ENCODE data around the gene FBRSL1.

The FBRSL1 gene

DNA sequence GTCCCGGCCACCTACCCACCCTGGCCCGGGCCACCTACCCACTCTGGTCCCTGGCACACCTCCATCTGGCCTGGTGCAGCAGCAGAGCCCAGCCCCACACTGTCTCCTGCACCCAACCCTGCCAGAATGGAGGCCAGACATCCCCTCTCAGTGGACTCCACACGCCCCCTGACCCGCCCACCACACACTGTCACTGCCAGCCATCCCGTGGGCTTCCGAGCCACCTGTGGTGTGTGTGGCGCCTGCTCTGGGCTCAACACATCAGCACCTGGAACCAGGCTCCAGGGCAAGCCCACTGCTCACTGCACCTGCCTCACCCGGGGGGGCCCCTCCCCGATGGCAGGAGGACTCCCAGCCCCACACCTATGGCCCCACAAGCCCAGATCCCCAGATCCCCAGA is 50.5 kb downstream of the FBRSL1 start:
- no peaks in the 10 kb centered on the region for H3K79me2 ChIP-seq (ENCODE audit: control insufficient read depth, insufficient read depth, low read length, unreplicated experiment)
- no peaks in the 10 kb centered on the region for H3K36me3 ChIP-seq (ENCODE audit: insufficient read depth, low read length)
- H3K27me3 ChIP-seq (ENCODE audit: insufficient read depth, low read length), result no peaks in the 10 kb centered on the region
- no peak overlapping the region for H3K27ac ChIP-seq (ENCODE audit: low read depth, low read length)
- no peaks in the 10 kb centered on the region for H3K4me1 ChIP-seq (ENCODE audit: control insufficient read depth, insufficient read depth, low read length, unreplicated experiment)
- no peak overlapping the region for H2AFZ ChIP-seq (ENCODE audit: low read length, unreplicated experiment)
- H3K4me3 ChIP-seq (ENCODE audit: low read depth, low read length), result no peak overlapping the region

DNA sequence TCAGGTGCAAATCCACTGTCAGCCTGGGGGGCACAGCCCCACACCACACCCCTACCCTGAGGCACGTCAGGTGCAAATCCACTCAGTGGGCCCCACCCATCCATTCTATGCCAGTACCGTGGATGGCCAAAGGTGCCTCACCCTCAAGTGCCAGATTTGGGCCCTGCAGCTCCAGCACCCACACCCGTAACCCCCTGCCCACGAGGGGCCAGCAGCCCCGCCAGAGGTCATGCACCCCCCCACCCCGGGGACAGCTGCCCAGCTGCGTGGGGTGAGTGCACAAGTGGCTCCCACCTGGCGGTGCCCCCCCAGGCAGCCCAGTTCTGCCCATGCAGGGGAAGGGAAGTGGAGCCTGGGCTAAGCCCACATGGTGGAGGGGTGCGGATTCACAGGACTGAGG is 51.2 kb downstream of the FBRSL1 start:
- H3K36me3 ChIP-seq (ENCODE audit: insufficient read depth, low read length), result no peaks in the 10 kb centered on the region
- H3K4me3 ChIP-seq (ENCODE audit: low read depth, low read length), result no peak overlapping the region
- H3K27me3 ChIP-seq (ENCODE audit: insufficient read depth, low read length), result no peaks in the 10 kb centered on the region
- H3K27ac ChIP-seq (ENCODE audit: low read depth, low read length), result no peak overlapping the region
- H3K4me1 ChIP-seq (ENCODE audit: control insufficient read depth, insufficient read depth, low read length, unreplicated experiment), result no peaks in the 10 kb centered on the region
- H2AFZ ChIP-seq (ENCODE audit: low read length, unreplicated experiment), result no peak overlapping the region
- no peaks in the 10 kb centered on the region for H3K79me2 ChIP-seq (ENCODE audit: control insufficient read depth, insufficient read depth, low read length, unreplicated experiment)

GRCh38 chr12:132541996-132542395 is 52.0 kb downstream of the FBRSL1 start:
- H3K4me3 ChIP-seq (ENCODE audit: low read depth, low read length), result no peak overlapping the region
- H3K79me2 ChIP-seq (ENCODE audit: control insufficient read depth, insufficient read depth, low read length, unreplicated experiment), result no peaks in the 10 kb centered on the region
- no peaks in the 10 kb centered on the region for H3K4me1 ChIP-seq (ENCODE audit: control insufficient read depth, insufficient read depth, low read length, unreplicated experiment)
- no peak overlapping the region for H3K27ac ChIP-seq (ENCODE audit: low read depth, low read length)
- no peak overlapping the region for H2AFZ ChIP-seq (ENCODE audit: low read length, unreplicated experiment)
- H3K27me3 ChIP-seq (ENCODE audit: insufficient read depth, low read length), result no peaks in the 10 kb centered on the region
- no peaks in the 10 kb centered on the region for H3K36me3 ChIP-seq (ENCODE audit: insufficient read depth, low read length)

GRCh38 chr12:132542661-132543060 is 52.7 kb downstream of the FBRSL1 start:
- Histone ChIP-seq H3K27me3 (ENCODE audit: insufficient read depth, low read length) (no peaks in the 10 kb centered on the region), H2AFZ (ENCODE audit: low read length, unreplicated experiment) (no peak overlapping the region), H3K36me3 (ENCODE audit: insufficient read depth, low read length) (no peaks in the 10 kb centered on the region), H3K4me3 (ENCODE audit: low read depth, low read length) (no peak overlapping the region), H3K4me1 (ENCODE audit: control insufficient read depth, insufficient read depth, low read length, unreplicated experiment) (no peaks in the 10 kb centered on the region), H3K27ac (ENCODE audit: low read depth, low read length) (no peak overlapping the region), H3K79me2 (ENCODE audit: control insufficient read depth, insufficient read depth, low read length, unreplicated experiment) (no peaks in the 10 kb centered on the region)

GRCh38 chr12:132543298-132544079 is 53.5 kb downstream of the FBRSL1 start:
- H3K4me1 ChIP-seq (ENCODE audit: control insufficient read depth, insufficient read depth, low read length, unreplicated experiment), result no peaks in the 10 kb centered on the region
- H3K27ac ChIP-seq (ENCODE audit: low read depth, low read length), result no peak overlapping the region
- no peak overlapping the region for H2AFZ ChIP-seq (ENCODE audit: low read length, unreplicated experiment)
- no peaks in the 10 kb centered on the region for H3K27me3 ChIP-seq (ENCODE audit: insufficient read depth, low read length)
- no peak overlapping the region for H3K4me3 ChIP-seq (ENCODE audit: low read depth, low read length)
- no peaks in the 10 kb centered on the region for H3K36me3 ChIP-seq (ENCODE audit: insufficient read depth, low read length)
- no peaks in the 10 kb centered on the region for H3K79me2 ChIP-seq (ENCODE audit: control insufficient read depth, insufficient read depth, low read length, unreplicated experiment)

DNA sequence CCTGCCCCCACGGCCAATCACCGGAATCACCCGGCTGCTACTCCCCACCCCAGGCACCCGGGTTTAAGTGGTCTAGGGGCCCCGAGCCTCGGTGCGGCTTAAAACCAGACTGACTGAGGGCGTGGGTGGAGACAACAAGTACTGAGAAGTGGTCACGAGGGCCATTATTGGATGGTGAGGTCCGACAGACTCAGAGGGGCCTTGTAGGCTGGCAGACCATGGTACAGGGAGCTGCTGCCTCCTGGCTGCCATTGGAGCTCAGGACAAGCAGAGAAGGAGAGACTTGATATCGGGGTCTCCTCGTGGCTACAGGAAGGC is 54.1 kb downstream of the FBRSL1 start:
- no peak overlapping the region for H3K27ac ChIP-seq (ENCODE audit: low read depth, low read length)
- H3K36me3 ChIP-seq (ENCODE audit: insufficient read depth, low read length), result no peaks in the 10 kb centered on the region
- no peak overlapping the region for H2AFZ ChIP-seq (ENCODE audit: low read length, unreplicated experiment)
- H3K4me1 ChIP-seq (ENCODE audit: control insufficient read depth, insufficient read depth, low read length, unreplicated experiment), result no peaks in the 10 kb centered on the region
- H3K27me3 ChIP-seq (ENCODE audit: insufficient read depth, low read length), result no peaks in the 10 kb centered on the region
- H3K79me2 ChIP-seq (ENCODE audit: control insufficient read depth, insufficient read depth, low read length, unreplicated experiment), result no peaks in the 10 kb centered on the region
- no peak overlapping the region for H3K4me3 ChIP-seq (ENCODE audit: low read depth, low read length)

DNA sequence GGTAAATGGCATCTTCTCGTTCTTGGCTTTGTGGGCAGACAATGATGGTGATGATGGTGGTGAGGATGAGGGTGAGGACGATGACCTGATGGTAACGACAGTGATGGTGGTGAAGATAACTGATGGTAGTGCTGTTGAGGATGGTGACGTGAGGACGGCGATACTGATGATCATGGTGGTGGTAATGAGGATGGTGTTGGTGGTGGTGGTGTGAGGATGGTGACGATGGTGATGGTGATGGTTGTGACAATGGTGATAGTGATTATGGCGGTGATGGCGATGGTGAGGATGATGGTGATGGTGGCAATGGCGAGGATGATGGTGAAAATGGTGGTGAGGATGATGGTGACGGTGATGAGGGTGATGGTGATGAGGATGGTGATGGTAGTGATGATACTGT is 54.5 kb downstream of the FBRSL1 start:
- Histone ChIP-seq H3K27me3 (ENCODE audit: insufficient read depth, low read length) (no peaks in the 10 kb centered on the region), H2AFZ (ENCODE audit: low read length, unreplicated experiment) (no peak overlapping the region), H3K4me3 (ENCODE audit: low read depth, low read length) (no peak overlapping the region), H3K79me2 (ENCODE audit: control insufficient read depth, insufficient read depth, low read length, unreplicated experiment) (no peaks in the 10 kb centered on the region), H3K27ac (ENCODE audit: low read depth, low read length) (no peak overlapping the region), H3K36me3 (ENCODE audit: insufficient read depth, low read length) (no peaks in the 10 kb centered on the region), H3K4me1 (ENCODE audit: control insufficient read depth, insufficient read depth, low read length, unreplicated experiment) (no peaks in the 10 kb centered on the region)

GRCh38 chr12:132545164-132545953 is 55.4 kb downstream of the FBRSL1 start:
- H3K79me2 ChIP-seq (ENCODE audit: control insufficient read depth, insufficient read depth, low read length, unreplicated experiment), result no peaks in the 10 kb centered on the region
- H2AFZ ChIP-seq (ENCODE audit: low read length, unreplicated experiment), result no peak overlapping the region
- no peak overlapping the region for H3K4me3 ChIP-seq (ENCODE audit: low read depth, low read length)
- H3K4me1 ChIP-seq (ENCODE audit: control insufficient read depth, insufficient read depth, low read length, unreplicated experiment), result no peaks in the 10 kb centered on the region
- no peaks in the 10 kb centered on the region for H3K27me3 ChIP-seq (ENCODE audit: insufficient read depth, low read length)
- no peaks in the 10 kb centered on the region for H3K36me3 ChIP-seq (ENCODE audit: insufficient read depth, low read length)
- H3K27ac ChIP-seq (ENCODE audit: low read depth, low read length), result no peak overlapping the region

DNA sequence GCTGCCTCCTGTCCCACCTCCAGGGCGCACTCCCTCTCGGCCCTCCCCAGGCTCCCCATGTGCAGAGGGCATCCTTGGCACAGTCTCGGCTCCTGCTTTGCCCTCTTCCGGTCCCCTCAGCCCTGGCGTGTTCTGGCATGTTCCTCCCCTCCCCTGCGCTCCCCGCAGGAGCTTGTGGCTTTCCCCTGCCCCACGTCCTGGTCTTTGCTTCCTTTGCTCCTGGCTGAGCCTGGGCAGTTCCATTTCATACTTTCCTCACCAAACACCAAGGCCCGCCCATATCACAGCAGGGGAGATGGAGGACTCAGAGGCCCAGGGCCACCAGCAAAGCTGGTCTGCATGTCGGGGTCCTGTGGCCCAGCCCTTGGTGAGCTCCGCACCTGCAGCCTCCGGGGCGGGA is 56.0 kb downstream of the FBRSL1 start:
- Histone ChIP-seq H3K4me1 (ENCODE audit: control insufficient read depth, insufficient read depth, low read length, unreplicated experiment) (no peaks in the 10 kb centered on the region), H3K79me2 (ENCODE audit: control insufficient read depth, insufficient read depth, low read length, unreplicated experiment) (no peaks in the 10 kb centered on the region), H3K4me3 (ENCODE audit: low read depth, low read length) (no peak overlapping the region), H3K27me3 (ENCODE audit: insufficient read depth, low read length) (no peaks in the 10 kb centered on the region), H2AFZ (ENCODE audit: low read length, unreplicated experiment) (no peak overlapping the region), H3K36me3 (ENCODE audit: insufficient read depth, low read length) (no peaks in the 10 kb centered on the region), H3K27ac (ENCODE audit: low read depth, low read length) (no peak overlapping the region)

DNA sequence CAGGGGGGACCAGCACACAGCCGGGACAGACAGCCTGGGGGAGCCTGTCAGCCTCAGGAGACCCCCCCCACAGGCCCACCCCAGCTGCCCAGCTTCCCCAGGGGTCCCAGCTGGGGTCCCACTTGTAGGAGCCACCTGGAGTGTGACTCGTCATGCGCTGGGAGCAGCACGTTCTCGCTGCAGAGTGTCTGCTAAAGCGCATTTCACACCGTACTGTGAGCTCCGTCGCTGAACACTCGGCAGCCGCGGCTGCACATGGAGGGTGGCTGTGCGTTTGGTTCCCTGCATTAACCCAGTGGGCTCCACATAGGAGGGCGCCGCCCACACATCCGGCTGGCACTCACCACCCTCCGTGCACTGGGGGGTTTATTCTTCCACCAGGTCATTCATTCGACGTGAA is 56.7 kb downstream of the FBRSL1 start:
- Histone ChIP-seq H3K4me3 (ENCODE audit: low read depth, low read length) (no peak overlapping the region), H3K79me2 (ENCODE audit: control insufficient read depth, insufficient read depth, low read length, unreplicated experiment) (no peaks in the 10 kb centered on the region), H3K36me3 (ENCODE audit: insufficient read depth, low read length) (no peaks in the 10 kb centered on the region), H2AFZ (ENCODE audit: low read length, unreplicated experiment) (no peak overlapping the region), H3K4me1 (ENCODE audit: control insufficient read depth, insufficient read depth, low read length, unreplicated experiment) (no peaks in the 10 kb centered on the region), H3K27me3 (ENCODE audit: insufficient read depth, low read length) (no peaks in the 10 kb centered on the region), H3K27ac (ENCODE audit: low read depth, low read length) (no peak overlapping the region)

DNA sequence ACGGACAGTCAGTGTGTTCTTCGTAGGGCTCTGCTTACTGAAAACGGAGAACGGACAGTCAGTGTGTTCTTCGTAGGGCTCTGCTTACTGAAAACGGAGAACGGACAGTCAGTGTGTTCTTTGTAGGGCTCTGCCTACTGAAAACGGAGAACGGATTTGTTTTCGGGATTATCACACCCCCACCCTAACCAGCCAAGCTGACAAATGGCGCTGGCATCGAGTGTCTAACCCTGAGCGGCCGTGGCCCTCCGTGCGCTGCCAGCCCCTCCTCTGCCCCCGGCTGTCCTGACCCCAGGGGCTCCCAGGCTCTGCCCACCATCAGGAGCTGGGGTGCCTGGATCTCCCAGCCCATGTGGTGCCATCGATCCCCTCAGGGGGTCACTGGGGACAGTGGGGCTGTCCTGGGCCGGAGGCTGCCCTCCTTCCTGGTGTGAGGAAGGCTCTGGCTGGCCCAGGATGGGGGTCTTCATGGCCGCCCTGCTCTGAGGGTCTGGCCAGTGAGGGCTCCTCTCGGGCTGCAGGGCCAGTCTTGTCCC is 57.3 kb downstream of the FBRSL1 start:
- Histone ChIP-seq H3K27me3 (ENCODE audit: insufficient read depth, low read length) (no peaks in the 10 kb centered on the region), H3K4me1 (ENCODE audit: control insufficient read depth, insufficient read depth, low read length, unreplicated experiment) (no peaks in the 10 kb centered on the region), H3K4me3 (ENCODE audit: low read depth, low read length) (no peak overlapping the region), H3K79me2 (ENCODE audit: control insufficient read depth, insufficient read depth, low read length, unreplicated experiment) (no peaks in the 10 kb centered on the region), H3K36me3 (ENCODE audit: insufficient read depth, low read length) (no peaks in the 10 kb centered on the region), H3K27ac (ENCODE audit: low read depth, low read length) (no peak overlapping the region), H2AFZ (ENCODE audit: low read length, unreplicated experiment) (no peak overlapping the region)

All from ACC112 (cell line).